GM12874 (cell line): ENCODE results near the gene POU2AF3.

Experiments used
- CTCF ChIP-seq: IDR thresholded peaks from 2 replicates; pipeline ENCODE4 v1.5.1; 2011; ENCODE audit warnings: low read depth, mild to moderate bottlenecking, control low read depth, low read length, moderate library complexity; ENCODE audit not compliant: insufficient read depth

The POU2AF3 gene

GRCh38 chr11:111331711-111332479 is 33.5 kb downstream of the POU2AF3 start:
- TF ChIP-seq CTCF: no peak

GRCh38 chr11:111334532-111335502 is 36.5 kb downstream of the POU2AF3 start:
- no peak for TF ChIP-seq CTCF

- TF ChIP-seq CTCF: no peak
Measured at GRCh38 chr11:111335549-111335948, 37.2 kb downstream of the POU2AF3 start.

- TF ChIP-seq CTCF: no peak
Measured at GRCh38 chr11:111336062-111336461, 37.7 kb downstream of the POU2AF3 start.

GRCh38 chr11:111336582-111337256 is 38.4 kb downstream of the POU2AF3 start:
- no peak for TF ChIP-seq CTCF

- no peak for TF ChIP-seq CTCF
Measured at GRCh38 chr11:111339758-111340388, 41.5 kb downstream of the POU2AF3 start.
